IMR-90 (cell line): ENCODE measurements around the gene CHD2. TPM values are rescaled to one million over a fixed set of nuclear protein-coding genes. Genes with fewer than 3 reads are reported as not detected.

Experiments used
- ATAC-seq: fragments of 200-7000 bp; cut with Tn5 transposase; 2 replicates; pipeline ENCODE4 v1.9.1; 2020; ENCODE audit warnings: low read depth, mild to moderate bottlenecking, moderate library complexity
- BruUV-seq: library from RNA; stranded (reverse); fragments of 400-500 nt; replicated peaks from 2 replicates; lab custom pipeline; 2021; lab: Mats Ljungman, UMichigan
- CTCF ChIA-PET: fragments of 300-600 bp; formaldehyde crosslinking; extraction: SDS; loops from one replicate; lab custom pipeline; 2021; ENCODE audit warnings: antibody characterized with exemption; lab: Yijun Ruan, JAX
- POLR2A ChIA-PET: fragments of 300-600 bp; sonication (Branson Sonifier 250); formaldehyde crosslinking; loops from one replicate; lab custom pipeline; 2022; ENCODE audit warnings: antibody characterized with exemption; ENCODE audit not compliant: unreplicated experiment; lab: Charles Lee
- DNase-seq: peaks from one replicate; pipeline ENCODE4 v3.0.0; 2013
- H2AFZ ChIP-seq: replicated peaks from 2 replicates; pipeline ENCODE3; 2013; ENCODE audit warnings: low read length, mild to moderate bottlenecking; ENCODE audit not compliant: poor library complexity
- H2AK5ac ChIP-seq: 2 replicates; pipeline ENCODE4 v1.6.1; 2013; ENCODE audit warnings: low read depth, low read length, inconsistent platforms
- H2AK9ac ChIP-seq: replicated peaks from 2 replicates; pipeline ENCODE3; 2013; ENCODE audit warnings: mild to moderate bottlenecking, low read depth, low read length, moderate library complexity; ENCODE audit not compliant: poor library complexity
- H2BK120ac ChIP-seq: 2 replicates; pipeline ENCODE4 v1.6.1; 2013; ENCODE audit warnings: low read depth, low read length, inconsistent platforms
- H2BK15ac ChIP-seq: 3 replicates; pipeline ENCODE4 v1.6.1; 2013; ENCODE audit warnings: low read depth, low read length, inconsistent platforms
- H2BK20ac ChIP-seq: 2 replicates; pipeline ENCODE4 v1.6.1; 2013; ENCODE audit warnings: low read depth, mild to moderate bottlenecking, inconsistent platforms, low read length, moderate library complexity
- H2BK5ac ChIP-seq: 2 replicates; pipeline ENCODE4 v1.6.1; 2013; ENCODE audit warnings: mild to moderate bottlenecking, low read depth, low read length, inconsistent platforms; ENCODE audit not compliant: poor library complexity, severe bottlenecking
- H3K14ac ChIP-seq: replicated peaks from 2 replicates; pipeline ENCODE4 v1.6.1; 2013; ENCODE audit warnings: low read depth, low read length, inconsistent platforms
- H3K18ac ChIP-seq: 2 replicates; pipeline ENCODE4 v1.6.1; 2013; ENCODE audit warnings: low read depth, low read length, control low read depth
- H3K23ac ChIP-seq: 2 replicates; pipeline ENCODE4 v1.6.1; 2013; ENCODE audit warnings: low read depth, low read length, inconsistent platforms
- H3K27ac ChIP-seq: 2 replicates; pipeline ENCODE4 v1.5.1; 2013; ENCODE audit warnings: mild to moderate bottlenecking, control low read depth, low read length; ENCODE audit not compliant: insufficient read depth
- H3K27me3 ChIP-seq: 2 replicates; pipeline ENCODE4 v1.6.1; 2013; ENCODE audit warnings: low read length; ENCODE audit not compliant: control insufficient read depth, insufficient read depth
- H3K36me3 ChIP-seq: 2 replicates; pipeline ENCODE4 v1.6.1; 2013; ENCODE audit warnings: low read length, mixed read lengths; ENCODE audit not compliant: control insufficient read depth, insufficient read depth
- H3K4ac ChIP-seq: 2 replicates; pipeline ENCODE4 v1.6.1; 2013; ENCODE audit warnings: low read depth, low read length, inconsistent platforms
- H3K4me1 ChIP-seq: 2 replicates; pipeline ENCODE4 v1.6.1; 2013; ENCODE audit warnings: low read length, mixed read lengths; ENCODE audit not compliant: control insufficient read depth, insufficient read depth
- H3K4me2 ChIP-seq: 2 replicates; pipeline ENCODE4 v1.6.1; 2013; ENCODE audit warnings: low read depth, mild to moderate bottlenecking, control low read depth, low read length, moderate library complexity
- H3K4me3 ChIP-seq: 2 replicates; pipeline ENCODE4 v1.5.1; 2013; ENCODE audit warnings: low read depth, mild to moderate bottlenecking, control low read depth, low read length, moderate library complexity; ENCODE audit not compliant: insufficient read depth
- H3K56ac ChIP-seq: 2 replicates; pipeline ENCODE4 v1.6.1; 2013; ENCODE audit warnings: low read length, inconsistent platforms; ENCODE audit not compliant: insufficient read depth; ENCODE audit errors: extremely low read depth
- H3K79me1 ChIP-seq, 2 experiments: 2 replicates each; pipeline ENCODE4 v1.6.1; 2013; ENCODE audit warnings: low read length in 2 of 2, inconsistent platforms in 1 of 2, low read depth in 1 of 2
- H3K9ac ChIP-seq: 2 replicates; pipeline ENCODE4 v1.6.1; 2013; ENCODE audit warnings: low read depth, low read length, control low read depth
- H3K9me1 ChIP-seq: 2 replicates; pipeline ENCODE4 v1.6.1; 2013; ENCODE audit warnings: low read length, inconsistent platforms; ENCODE audit not compliant: insufficient read depth
- H3K9me3 ChIP-seq: 2 replicates; pipeline ENCODE4 v1.6.1; 2013; ENCODE audit warnings: low read length; ENCODE audit not compliant: control insufficient read depth, insufficient read depth
- H4K20me1 ChIP-seq: 2 replicates; pipeline ENCODE4 v1.6.1; 2013; ENCODE audit warnings: low read length, inconsistent platforms; ENCODE audit not compliant: insufficient read depth
- H4K5ac ChIP-seq: 2 replicates; pipeline ENCODE4 v1.6.1; 2013; ENCODE audit warnings: mild to moderate bottlenecking, low read depth, low read length, control low read depth
- H4K8ac ChIP-seq, 2 experiments: 2 replicates each; pipeline ENCODE4 v1.6.1; 2013; ENCODE audit warnings: low read depth in 2 of 2, low read length in 2 of 2, control low read depth in 1 of 2, inconsistent platforms in 1 of 2
- H4K91ac ChIP-seq: 2 replicates; pipeline ENCODE4 v1.6.1; 2013; ENCODE audit warnings: low read depth, low read length, inconsistent platforms; ENCODE audit not compliant: insufficient read depth
- BHLHE40 ChIP-seq: fragments of 150-350 bp; IDR thresholded peaks from 2 replicates; pipeline ENCODE4 v1.6.1; 2016; ENCODE audit warnings: mild to moderate bottlenecking, low read depth, low read length
- CHD1 ChIP-seq: IDR thresholded peaks from 2 replicates; pipeline ENCODE4 v1.6.1; 2012; ENCODE audit warnings: low read depth, low read length, improper control_type of control experiment
- FOS ChIP-seq: fragments of 150-350 bp; IDR thresholded peaks from 2 replicates; pipeline ENCODE4 v1.6.1; 2016; ENCODE audit warnings: low read depth, low read length
- NFE2L2 ChIP-seq: fragments of 150-350 bp; IDR thresholded peaks from 2 replicates; pipeline ENCODE4 v1.6.1; 2016; ENCODE audit warnings: low read depth, mild to moderate bottlenecking, low read length
- RCOR1 ChIP-seq: IDR thresholded peaks from 2 replicates; pipeline ENCODE4 v1.6.1; 2012; ENCODE audit warnings: mild to moderate bottlenecking, low read length, improper control_type of control experiment; ENCODE audit not compliant: insufficient replicate concordance
- WGBS, 2 experiments: methylation state at CpG; one replicate each; pipeline versions ENCODE4 v1.1.5 to v1.1.7; 2013; ENCODE audit warnings: missing lambda C conversion rate in 2 of 2; ENCODE audit not compliant: insufficient read length in 1 of 2; ENCODE audit errors: extremely low coverage in 2 of 2; 5-methylcytosine and 5-hydroxymethylcytosine counted together
- dilution Hi-C: fragments of 300-500 bp; cut with HindIII; formaldehyde crosslinking; loops from one replicate; pipeline ENCODE4 v1.14.3; 2018; ENCODE audit warnings: low sequenced_read_pairs; ENCODE audit not compliant: unreplicated experiment
- in situ Hi-C: fragments of 300-500 bp; cut with MboI; formaldehyde crosslinking; loops from 3 replicates; pipeline ENCODE4 v1.14.3; 2019; ENCODE audit warnings: low sequenced_read_pairs, inconsistent platforms, mixed read lengths
- intact Hi-C: fragments of 100-400 bp; cut with micrococcal nuclease; formaldehyde crosslinking; loops from 2 replicates; pipeline ENCODE4 v1.10.0; 2022
- polyA plus RNA-seq, 3 experiments: library from polyadenylated mRNA; depleted of rRNA; stranded (reverse); fragments of >200 nt; gene quantifications; 2 replicates each; pipeline ENCODE4 v1.2.3, GENCODE V29; 2012; ENCODE audit warnings: low replicate concordance in 1 of 3
- total RNA-seq: library from RNA; depleted of rRNA; stranded (reverse); fragments of >200 nt; gene quantifications from 2 replicates; pipeline ENCODE4 v1.2.3, GENCODE V29; 2012

CHD2 gene
- total and polyA plus RNA-seq, 2 of the 4 experiments (the other 2 are of a cell fraction) = 44.9 to 64.7 TPM

GRCh38 chr15:93042691-93043378, 142.7 kb downstream of the CHD2 start:
- in situ Hi-C loops (no loop called here), dilution Hi-C loops (no loop called here), intact Hi-C loops (no loop called here)
- no peaks in the 10 kb centered on the region for H3K9me1 ChIP-seq
- H2BK20ac ChIP-seq = no peak overlapping the region
- no peak overlapping the region for H3K14ac ChIP-seq
- H3K18ac ChIP-seq = no peak overlapping the region
- TF ChIP-seq FOS = no peak
- no peak for TF ChIP-seq BHLHE40
- no peak for TF ChIP-seq RCOR1
- no peak for TF ChIP-seq NFE2L2
- TF ChIP-seq CHD1 = no peak
- H3K56ac ChIP-seq = no peak overlapping the region
- CTCF ChIA-PET = no interaction called here
- H3K9me3 ChIP-seq = peaks cover 3% of the 10 kb centered on the region; the same call in 1 of the 2 replicates
- no peak overlapping the region for H2AK9ac ChIP-seq
- H3K23ac ChIP-seq = no peak overlapping the region
- H3K79me1 ChIP-seq = no peaks in the 10 kb centered on the region
- H2AK5ac ChIP-seq = no peak overlapping the region
- H3K4me3 ChIP-seq = no peak overlapping the region
- no peak overlapping the region for H2BK5ac ChIP-seq
- H3K36me3 ChIP-seq = no peaks in the 10 kb centered on the region
- no peak overlapping the region for H3K4me2 ChIP-seq
- no peaks in the 10 kb centered on the region for H3K4me1 ChIP-seq
- POLR2A ChIA-PET = no interaction called here
- no peak overlapping the region for H3K27ac ChIP-seq
- H3K9ac ChIP-seq = no peak overlapping the region
- H2AFZ ChIP-seq = no peak overlapping the region
- no peak overlapping the region for H3K4ac ChIP-seq
- 80% methylated on average over 2 of the region's 18 CpGs; no CpG with 5 or more reads in 1 of the 2 experiments for WGBS, 2 experiments
- H4K8ac ChIP-seq = no peak overlapping the region
- ATAC-seq (no peak), DNase-seq (no peak)
- H4K5ac ChIP-seq = no peak overlapping the region
- no peak overlapping the region for H4K91ac ChIP-seq
- no peaks in the 10 kb centered on the region; the same call in 1 of the 2 replicates for H3K27me3 ChIP-seq
- H4K20me1 ChIP-seq = no peaks in the 10 kb centered on the region
- no peak overlapping the region for H2BK120ac ChIP-seq
- BruUV-seq = no TSS peak
- H2BK15ac ChIP-seq = no peak overlapping the region
